Measurements from ENCODE around the gene PCDHA8. TPM values are rescaled to one million over a fixed set of nuclear protein-coding genes. Genes with fewer than 3 reads are reported as not detected.

The PCDHA8 gene
- total RNA-seq, 1 donor from 2014 or later, result under 0.01 TPM

Other genes with a start within 250 kb of the PCDHA8 start
- 3.3 and 25.1 TPM in 2 replicates for gene CD14, start 208.0 kb upstream of the PCDHA8 start, total RNA-seq
- gene TMCO6, start 201.7 kb upstream of the PCDHA8 start, total RNA-seq, result 7.6 and 14.0 TPM in 2 replicates
- 42.6 and 46.5 TPM in 2 replicates for gene NDUFA2, start 193.6 kb upstream of the PCDHA8 start, total RNA-seq
- gene IK, start 193.4 kb upstream of the PCDHA8 start, total RNA-seq, result 93.6 and 125 TPM in 2 replicates
- 31.3 and 53.9 TPM in 2 replicates for gene WDR55, start 176.3 kb upstream of the PCDHA8 start, total RNA-seq
- gene DND1, start 167.6 kb upstream of the PCDHA8 start, total RNA-seq, result 0.28 TPM in 1 of 2 replicates, not detected in the other
- 50.5 and 125 TPM in 2 replicates for gene HARS1, start 149.8 kb upstream of the PCDHA8 start, total RNA-seq
- gene HARS2, start 149.7 kb upstream of the PCDHA8 start, total RNA-seq, result 27.8 and 29.9 TPM in 2 replicates
- gene ZMAT2, start 140.7 kb upstream of the PCDHA8 start, total RNA-seq, result 72.7 and 81.1 TPM in 2 replicates
- gene PCDHA1, start 55.0 kb upstream of the PCDHA8 start, total RNA-seq, result 0.28 TPM in 1 of 2 replicates, not detected in the other
- under 0.01 TPM in 2 replicates for gene PCDHA2, start 46.3 kb upstream of the PCDHA8 start, total RNA-seq
- gene PCDHA3, start 40.1 kb upstream of the PCDHA8 start, total RNA-seq, result 0.19 and 1.1 TPM in 2 replicates
- 0.19 and 0.85 TPM in 2 replicates for gene PCDHA4, start 34.1 kb upstream of the PCDHA8 start, total RNA-seq
- gene PCDHA5, start 19.6 kb upstream of the PCDHA8 start, total RNA-seq, result under 0.01 TPM in 2 replicates
- 0.38 and 3.1 TPM in 2 replicates for gene PCDHA6, start 13.2 kb upstream of the PCDHA8 start, total RNA-seq
- 0.58 and 2.5 TPM in 2 replicates for gene PCDHA7, start 6.9 kb upstream of the PCDHA8 start, total RNA-seq
- under 0.01 TPM in 2 replicates for gene PCDHA9, start 7.2 kb downstream of the PCDHA8 start, total RNA-seq
- 0.19 and 0.28 TPM in 2 replicates for gene PCDHA10, start 14.7 kb downstream of the PCDHA8 start, total RNA-seq
- gene PCDHA11, start 27.8 kb downstream of the PCDHA8 start, total RNA-seq, result under 0.01 and 0.28 TPM in 2 replicates
- gene PCDHA12, start 34.1 kb downstream of the PCDHA8 start, total RNA-seq, result 0.28 TPM in 1 of 2 replicates, not detected in the other
- under 0.01 TPM in 1 of 2 replicates, not detected in the other for gene PCDHA13, start 40.9 kb downstream of the PCDHA8 start, total RNA-seq
- gene PCDHAC1, start 85.1 kb downstream of the PCDHA8 start, total RNA-seq, result under 0.01 and 0.56 TPM in 2 replicates
- 0.19 and 1.4 TPM in 2 replicates for gene PCDHAC2, start 125.3 kb downstream of the PCDHA8 start, total RNA-seq
- not detected in 2 replicates for gene PCDHB1, start 210.2 kb downstream of the PCDHA8 start, total RNA-seq